ENCODE results near the gene AVP. TPM values are rescaled to one million over a fixed set of nuclear protein-coding genes. Genes with fewer than 3 reads are reported as not detected.

AVP gene
- total RNA-seq, 2 experiments from 2014 or later = not detected

DNA sequence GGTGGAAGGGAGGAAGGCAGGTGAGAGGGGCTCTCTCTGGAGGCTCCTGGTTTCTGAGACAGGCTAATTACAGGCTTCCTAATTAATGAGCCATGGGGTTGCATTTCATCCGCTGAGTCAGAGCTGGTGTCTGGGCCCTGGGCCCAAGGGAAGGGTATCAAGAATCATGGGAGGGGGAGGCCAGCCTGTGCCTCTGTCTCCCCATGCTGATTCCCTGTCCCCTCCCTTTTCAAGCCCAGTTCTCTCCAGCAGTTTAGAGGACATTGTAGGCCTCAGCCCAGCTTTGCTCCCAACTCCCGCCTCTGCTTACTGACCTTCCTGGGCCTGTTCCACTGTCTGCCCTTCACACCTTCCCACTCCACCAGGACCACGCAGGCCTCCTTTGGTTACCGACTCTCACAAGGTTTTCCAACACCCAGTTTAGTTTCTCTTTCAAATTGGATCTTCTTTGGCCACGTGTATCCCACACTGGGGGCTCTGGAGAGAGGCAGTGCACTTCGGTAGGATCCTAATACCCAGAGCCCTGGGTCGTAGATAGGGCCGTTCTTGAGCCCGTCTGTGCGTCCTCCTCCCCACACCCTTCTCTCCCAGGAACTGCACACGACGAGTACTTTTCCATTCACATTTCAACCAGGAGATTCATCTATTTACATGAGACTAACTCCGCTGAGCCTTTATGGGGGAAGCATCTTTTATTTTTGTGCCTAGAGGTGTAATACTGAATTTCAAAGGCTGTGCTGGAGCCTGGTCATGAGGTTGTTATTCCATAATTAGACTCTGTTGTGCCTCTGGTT, 18.2 kb upstream of the AVP start:
- no peaks in the 10 kb centered on the region for H3K9me2 ChIP-seq (ENCODE audit: insufficient read depth, low read length)
- no peak overlapping the region for H3K4me3 ChIP-seq (ENCODE audit: low read depth, low read length, poor library complexity, severe bottlenecking)
- intact Hi-C loops (cut with micrococcal nuclease; ENCODE audit: unreplicated experiment) = loop anchor here (5.0 kb wide), 1 partner anchor 50 kb away; no protein-coding TSS in a partner anchor
- no peak overlapping the region for H3K4me2 ChIP-seq (ENCODE audit: low read length)
- BruUV-seq (replicated peaks) = no TSS peak
- no peaks in the 10 kb centered on the region for H4K20me1 ChIP-seq (ENCODE audit: insufficient read depth, low read length)
- H3K9me3 ChIP-seq (ENCODE audit: low read length) = no peaks in the 10 kb centered on the region
- H3K27ac ChIP-seq (ENCODE audit: low read depth, low read length, poor library complexity, severe bottlenecking) = no peak overlapping the region
- no peaks in the 10 kb centered on the region for H3K4me1 ChIP-seq (ENCODE audit: insufficient read depth, low read length, poor library complexity, severe bottlenecking)
- no peak for TF ChIP-seq EZH2phosphoT487 (IDR thresholded peaks at IDR 0.05; ENCODE audit: borderline replicate concordance, low read depth, low read length)
- TF ChIP-seq, protein P1, sequence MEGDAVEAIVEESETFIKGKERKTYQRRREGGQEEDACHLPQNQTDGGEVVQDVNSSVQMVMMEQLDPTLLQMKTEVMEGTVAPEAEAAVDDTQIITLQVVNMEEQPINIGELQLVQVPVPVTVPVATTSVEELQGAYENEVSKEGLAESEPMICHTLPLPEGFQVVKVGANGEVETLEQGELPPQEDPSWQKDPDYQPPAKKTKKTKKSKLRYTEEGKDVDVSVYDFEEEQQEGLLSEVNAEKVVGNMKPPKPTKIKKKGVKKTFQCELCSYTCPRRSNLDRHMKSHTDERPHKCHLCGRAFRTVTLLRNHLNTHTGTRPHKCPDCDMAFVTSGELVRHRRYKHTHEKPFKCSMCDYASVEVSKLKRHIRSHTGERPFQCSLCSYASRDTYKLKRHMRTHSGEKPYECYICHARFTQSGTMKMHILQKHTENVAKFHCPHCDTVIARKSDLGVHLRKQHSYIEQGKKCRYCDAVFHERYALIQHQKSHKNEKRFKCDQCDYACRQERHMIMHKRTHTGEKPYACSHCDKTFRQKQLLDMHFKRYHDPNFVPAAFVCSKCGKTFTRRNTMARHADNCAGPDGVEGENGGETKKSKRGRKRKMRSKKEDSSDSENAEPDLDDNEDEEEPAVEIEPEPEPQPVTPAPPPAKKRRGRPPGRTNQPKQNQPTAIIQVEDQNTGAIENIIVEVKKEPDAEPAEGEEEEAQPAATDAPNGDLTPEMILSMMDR (conservative IDR thresholded peaks at IDR 0.05; ENCODE audit: low read length) = no peak
- ChIA-PET CTCF (ENCODE audit: unreplicated experiment) (no interaction called here), POLR2A (no interaction called here)
- H3K36me3 ChIP-seq (ENCODE audit: insufficient read depth, low read length) = no peaks in the 10 kb centered on the region
- H3K79me2 ChIP-seq (ENCODE audit: insufficient read depth, low read depth, low read length) = no peaks in the 10 kb centered on the region
- no peak overlapping the region for H2AFZ ChIP-seq (ENCODE audit: low read length)
- DNase-seq (ENCODE audit: low spot score) = no peak

DNA sequence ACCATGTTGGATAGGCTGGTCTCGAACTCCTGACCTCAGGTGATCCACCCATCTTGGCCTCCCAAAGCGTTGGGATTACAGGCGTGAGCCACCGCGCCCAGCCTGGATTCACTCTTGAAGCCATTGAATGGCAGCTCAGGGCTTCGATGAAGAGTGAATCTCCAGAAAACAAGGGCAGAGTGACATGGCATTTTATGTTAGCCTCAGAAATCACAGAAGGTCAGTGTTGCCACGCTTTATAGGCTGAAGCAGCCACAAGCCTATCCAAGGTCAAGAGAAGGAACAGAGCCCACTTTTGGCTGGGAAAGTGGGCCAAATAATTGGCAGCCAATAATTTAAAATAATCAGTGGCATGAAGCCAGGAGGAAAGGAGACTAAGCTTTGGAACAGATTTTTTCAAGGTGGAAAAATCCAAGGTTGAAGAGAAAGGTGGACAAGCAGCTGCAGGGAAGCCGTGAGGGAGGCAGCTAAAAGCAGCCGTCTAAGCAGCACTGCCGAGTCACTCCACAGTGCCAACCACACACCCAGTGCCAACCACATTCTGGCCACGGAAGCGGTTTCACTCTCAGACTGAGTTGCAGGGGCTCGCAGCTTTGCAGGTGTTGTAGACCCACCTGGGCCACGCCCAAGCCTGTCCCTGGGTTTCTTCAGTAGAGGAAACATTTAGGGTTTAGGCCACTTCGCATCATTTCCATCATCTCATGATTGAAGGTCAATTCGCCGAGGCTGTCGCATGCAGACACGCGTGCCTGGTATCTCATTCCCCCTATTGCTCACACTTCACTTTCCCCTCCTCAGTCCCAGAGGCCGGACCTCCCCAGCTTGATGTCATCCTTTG, 17.4 kb upstream of the AVP start:
- no peaks in the 10 kb centered on the region for H3K4me1 ChIP-seq (ENCODE audit: insufficient read depth, low read length, poor library complexity, severe bottlenecking)
- intact Hi-C loops (cut with micrococcal nuclease; ENCODE audit: unreplicated experiment) = loop anchor here (5.0 kb wide), 1 partner anchor 50 kb away; no protein-coding TSS in a partner anchor
- no peak for TF ChIP-seq EZH2phosphoT487 (IDR thresholded peaks at IDR 0.05; ENCODE audit: borderline replicate concordance, low read depth, low read length)
- TF ChIP-seq, protein P1 (conservative IDR thresholded peaks at IDR 0.05; ENCODE audit: low read length) = no peak
- no peak for DNase-seq (ENCODE audit: low spot score)
- POLR2A ChIA-PET = interaction anchor here (0.7 kb wide), 2 partner anchors 75 to 1775 kb away, joined by 6 read pairs; no protein-coding TSS in a partner anchor
- H3K4me3 ChIP-seq (ENCODE audit: low read depth, low read length, poor library complexity, severe bottlenecking) = no peak overlapping the region
- CTCF ChIA-PET (ENCODE audit: unreplicated experiment) = no interaction called here
- no peaks in the 10 kb centered on the region for H3K36me3 ChIP-seq (ENCODE audit: insufficient read depth, low read length)
- BruUV-seq (replicated peaks) = no TSS peak
- no peak overlapping the region for H2AFZ ChIP-seq (ENCODE audit: low read length)
- H3K79me2 ChIP-seq (ENCODE audit: insufficient read depth, low read depth, low read length) = no peaks in the 10 kb centered on the region
- no peak overlapping the region for H3K4me2 ChIP-seq (ENCODE audit: low read length)
- H4K20me1 ChIP-seq (ENCODE audit: insufficient read depth, low read length) = no peaks in the 10 kb centered on the region
- H3K27ac ChIP-seq (ENCODE audit: low read depth, low read length, poor library complexity, severe bottlenecking) = no peak overlapping the region
- no peaks in the 10 kb centered on the region for H3K9me2 ChIP-seq (ENCODE audit: insufficient read depth, low read length)
- H3K9me3 ChIP-seq (ENCODE audit: low read length) = no peaks in the 10 kb centered on the region

Data from OCI-LY7 (cell line).